ENCODE data around the gene ADORA1. TPM values are rescaled to one million over a fixed set of nuclear protein-coding genes. Genes with fewer than 3 reads are reported as not detected.

The ADORA1 gene
- total RNA-seq, 1 donor from 2014 or later = 0.28 TPM

DNA sequence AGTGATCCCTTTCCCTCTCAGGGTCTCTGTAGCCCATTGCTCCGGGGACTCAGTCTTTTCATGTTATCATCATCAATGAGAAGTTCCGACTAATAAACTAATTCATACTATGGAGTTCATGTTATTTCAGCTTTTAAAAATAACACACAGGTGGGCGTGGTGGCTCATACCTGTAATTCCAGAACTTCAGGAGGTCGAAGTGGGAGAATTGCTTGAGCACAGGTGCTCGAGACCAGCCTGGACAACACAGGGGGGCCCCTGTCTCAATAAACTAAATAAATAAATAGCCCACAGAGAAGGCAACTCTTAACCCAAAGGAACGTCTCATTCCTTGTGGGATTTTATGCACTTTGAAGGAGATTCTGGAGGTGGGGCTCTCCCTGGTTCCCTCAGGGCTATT, 33.6 kb downstream of the ADORA1 start:
- no peak for ATAC-seq

DNA sequence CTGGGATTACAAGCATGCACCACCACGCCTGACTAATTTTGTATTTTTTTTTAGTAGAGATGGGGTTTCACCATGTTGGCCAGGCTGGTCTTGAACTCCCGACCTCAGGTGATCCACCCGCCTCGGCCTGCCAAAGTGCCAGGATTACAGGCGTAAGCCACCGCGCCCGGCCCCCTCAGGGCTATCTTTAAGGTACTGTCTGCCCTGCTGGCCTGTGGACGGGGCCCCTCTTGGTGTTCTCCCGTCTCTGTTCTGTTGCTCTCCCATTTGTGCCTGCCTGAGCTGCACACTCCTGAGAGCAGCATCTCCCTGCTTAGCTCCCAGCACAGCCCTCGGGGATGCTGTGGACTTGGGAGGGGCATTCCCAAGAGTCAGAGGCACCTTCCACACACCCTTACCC, 34.2 kb downstream of the ADORA1 start:
- ATAC-seq = no peak

DNA sequence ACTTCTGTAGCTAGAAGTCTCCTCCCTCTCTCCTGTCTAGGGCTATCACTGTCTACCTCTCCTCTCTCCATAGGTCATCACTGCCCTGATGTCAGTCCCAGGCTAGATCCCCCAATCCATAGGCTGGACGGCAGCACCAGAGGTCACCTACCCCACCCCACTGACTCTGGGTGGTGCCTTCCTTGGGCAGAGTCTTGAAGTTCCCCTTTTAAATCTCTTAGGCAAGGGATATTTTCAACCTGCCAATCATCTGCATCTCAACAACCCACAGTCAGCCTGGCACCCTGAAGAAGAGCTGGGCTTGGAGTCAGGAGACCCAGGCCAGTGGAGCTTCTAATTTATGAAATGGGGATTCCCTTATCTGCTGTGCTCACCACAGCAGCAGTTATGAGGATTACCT, 34.9 kb downstream of the ADORA1 start:
- no peak for ATAC-seq

DNA sequence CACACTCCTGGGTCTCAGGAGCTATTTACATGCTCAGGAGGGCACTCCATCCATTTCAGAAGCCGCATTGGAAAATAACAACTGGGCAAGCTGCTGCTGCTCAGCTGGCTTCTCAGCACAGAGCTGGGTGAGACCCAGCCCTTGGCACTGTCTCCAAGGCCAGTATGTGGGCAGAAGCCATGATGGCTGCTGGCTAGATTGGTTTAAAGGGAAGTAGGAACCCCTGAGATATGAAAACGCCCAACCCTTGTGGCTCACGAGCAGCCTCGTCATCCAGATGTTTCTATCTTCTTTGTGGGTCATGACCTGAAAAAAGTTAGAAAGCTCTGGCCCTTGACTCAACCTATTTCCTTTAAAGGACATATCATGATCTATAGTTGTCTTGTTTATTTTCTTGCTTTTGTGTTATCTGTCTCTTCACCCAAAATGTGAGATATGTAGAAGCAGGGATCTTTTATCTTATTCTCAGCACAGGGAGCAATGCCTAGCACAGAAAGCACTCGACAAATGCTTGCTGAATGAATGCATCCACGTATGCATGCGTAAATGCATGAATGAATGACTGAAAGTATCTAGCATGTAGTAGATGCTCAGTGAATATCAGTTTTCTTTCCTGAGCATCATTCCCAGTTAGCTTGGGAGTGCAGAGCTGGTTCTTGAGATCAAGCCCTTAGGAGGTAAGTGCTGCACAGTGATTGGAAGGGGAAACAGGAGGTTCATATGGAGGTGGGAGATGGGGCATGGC, 36.5 kb downstream of the ADORA1 start:
- no peak for ATAC-seq

DNA sequence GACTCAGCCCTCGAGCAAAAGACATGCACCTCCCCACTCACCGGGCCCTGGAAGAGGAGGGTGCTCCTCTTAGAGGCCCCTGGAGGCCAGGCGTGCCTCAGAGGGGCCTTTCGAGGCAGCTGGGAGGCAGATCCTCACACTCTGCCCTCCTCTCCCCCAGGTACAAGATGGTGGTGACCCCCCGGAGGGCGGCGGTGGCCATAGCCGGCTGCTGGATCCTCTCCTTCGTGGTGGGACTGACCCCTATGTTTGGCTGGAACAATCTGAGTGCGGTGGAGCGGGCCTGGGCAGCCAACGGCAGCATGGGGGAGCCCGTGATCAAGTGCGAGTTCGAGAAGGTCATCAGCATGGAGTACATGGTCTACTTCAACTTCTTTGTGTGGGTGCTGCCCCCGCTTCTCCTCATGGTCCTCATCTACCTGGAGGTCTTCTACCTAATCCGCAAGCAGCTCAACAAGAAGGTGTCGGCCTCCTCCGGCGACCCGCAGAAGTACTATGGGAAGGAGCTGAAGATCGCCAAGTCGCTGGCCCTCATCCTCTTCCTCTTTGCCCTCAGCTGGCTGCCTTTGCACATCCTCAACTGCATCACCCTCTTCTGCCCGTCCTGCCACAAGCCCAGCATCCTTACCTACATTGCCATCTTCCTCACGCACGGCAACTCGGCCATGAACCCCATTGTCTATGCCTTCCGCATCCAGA, 37.7 kb downstream of the ADORA1 start:
- ATAC-seq = no peak

DNA sequence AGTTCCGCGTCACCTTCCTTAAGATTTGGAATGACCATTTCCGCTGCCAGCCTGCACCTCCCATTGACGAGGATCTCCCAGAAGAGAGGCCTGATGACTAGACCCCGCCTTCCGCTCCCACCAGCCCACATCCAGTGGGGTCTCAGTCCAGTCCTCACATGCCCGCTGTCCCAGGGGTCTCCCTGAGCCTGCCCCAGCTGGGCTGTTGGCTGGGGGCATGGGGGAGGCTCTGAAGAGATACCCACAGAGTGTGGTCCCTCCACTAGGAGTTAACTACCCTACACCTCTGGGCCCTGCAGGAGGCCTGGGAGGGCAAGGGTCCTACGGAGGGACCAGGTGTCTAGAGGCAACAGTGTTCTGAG, 38.3 kb downstream of the ADORA1 start:
- ATAC-seq = no peak

DNA sequence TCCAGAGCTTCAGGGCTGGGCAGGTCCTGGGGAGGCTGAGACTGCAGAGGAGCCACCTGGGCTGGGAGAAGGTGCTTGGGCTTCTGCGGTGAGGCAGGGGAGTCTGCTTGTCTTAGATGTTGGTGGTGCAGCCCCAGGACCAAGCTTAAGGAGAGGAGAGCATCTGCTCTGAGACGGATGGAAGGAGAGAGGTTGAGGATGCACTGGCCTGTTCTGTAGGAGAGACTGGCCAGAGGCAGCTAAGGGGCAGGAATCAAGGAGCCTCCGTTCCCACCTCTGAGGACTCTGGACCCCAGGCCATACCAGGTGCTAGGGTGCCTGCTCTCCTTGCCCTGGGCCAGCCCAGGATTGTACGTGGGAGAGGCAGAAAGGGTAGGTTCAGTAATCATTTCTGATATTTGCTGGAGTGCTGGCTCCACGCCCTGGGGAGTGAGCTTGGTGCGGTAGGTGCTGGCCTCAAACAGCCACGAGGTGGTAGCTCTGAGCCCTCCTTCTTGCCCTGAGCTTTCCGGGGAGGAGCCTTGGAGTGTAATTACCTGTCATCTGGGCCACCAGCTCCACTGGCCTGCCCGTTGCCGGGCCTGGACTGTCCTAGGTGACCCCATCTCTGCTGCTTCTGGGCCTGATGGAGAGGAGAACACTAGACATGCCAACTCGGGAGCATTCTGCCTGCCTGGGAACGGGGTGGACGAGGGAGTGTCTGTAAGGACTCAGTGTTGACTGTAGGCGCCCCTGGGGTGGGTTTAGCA, 38.8 kb downstream of the ADORA1 start:
- ATAC-seq = peak; percentile 83

DNA sequence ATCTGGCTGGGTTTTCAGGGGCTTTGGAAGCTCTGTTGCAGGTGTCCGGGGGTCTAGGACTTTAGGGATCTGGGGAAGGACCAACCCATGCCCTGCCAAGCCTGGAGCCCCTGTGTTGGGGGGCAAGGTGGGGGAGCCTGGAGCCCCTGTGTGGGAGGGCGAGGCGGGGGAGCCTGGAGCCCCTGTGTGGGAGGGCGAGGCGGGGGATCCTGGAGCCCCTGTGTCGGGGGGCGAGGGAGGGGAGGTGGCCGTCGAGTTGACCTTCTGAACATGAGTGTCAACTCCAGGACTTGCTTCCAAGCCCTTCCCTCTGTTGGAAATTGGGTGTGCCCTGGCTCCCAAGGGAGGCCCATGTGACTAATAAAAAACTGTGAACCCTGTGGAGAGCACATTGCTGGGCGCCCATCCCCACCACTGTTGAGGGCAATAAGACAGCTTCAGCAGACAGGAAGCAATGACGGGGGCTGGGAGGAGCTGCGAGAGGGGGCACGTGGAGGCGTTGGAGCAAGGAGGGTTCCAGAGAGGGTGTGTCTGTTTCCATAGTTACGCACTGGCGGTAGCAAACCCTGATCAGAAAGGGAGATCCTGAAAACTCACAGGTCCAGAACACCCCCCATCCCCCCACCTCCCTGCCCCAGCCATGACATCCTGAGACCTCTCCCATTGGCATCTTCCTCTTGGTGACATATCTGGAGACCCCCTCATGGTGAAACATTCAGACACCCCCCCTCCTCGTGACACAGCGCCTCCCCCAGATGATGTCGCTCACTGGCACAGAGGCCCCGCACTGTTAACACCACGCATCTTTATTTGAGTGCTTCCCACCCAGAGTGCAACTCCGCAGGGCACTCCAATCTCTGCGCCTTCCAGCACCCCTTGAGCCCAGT, 39.7 kb downstream of the ADORA1 start:
- no peak for ATAC-seq

DNA sequence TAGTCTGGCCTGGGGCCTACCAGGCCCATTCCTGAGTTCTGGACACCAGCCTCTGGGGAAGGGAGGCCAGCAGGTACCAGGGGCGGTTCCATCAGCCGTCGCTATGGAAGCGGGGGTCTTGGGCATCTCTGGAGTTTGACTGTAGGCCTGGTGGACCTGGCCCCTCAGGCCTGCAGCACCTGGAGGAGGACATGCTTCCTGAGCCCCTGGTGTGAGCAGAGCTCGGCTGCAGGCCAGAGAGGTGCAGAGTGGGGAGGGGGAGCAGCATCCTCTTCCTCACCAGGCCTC, 40.3 kb downstream of the ADORA1 start:
- no peak for ATAC-seq

DNA sequence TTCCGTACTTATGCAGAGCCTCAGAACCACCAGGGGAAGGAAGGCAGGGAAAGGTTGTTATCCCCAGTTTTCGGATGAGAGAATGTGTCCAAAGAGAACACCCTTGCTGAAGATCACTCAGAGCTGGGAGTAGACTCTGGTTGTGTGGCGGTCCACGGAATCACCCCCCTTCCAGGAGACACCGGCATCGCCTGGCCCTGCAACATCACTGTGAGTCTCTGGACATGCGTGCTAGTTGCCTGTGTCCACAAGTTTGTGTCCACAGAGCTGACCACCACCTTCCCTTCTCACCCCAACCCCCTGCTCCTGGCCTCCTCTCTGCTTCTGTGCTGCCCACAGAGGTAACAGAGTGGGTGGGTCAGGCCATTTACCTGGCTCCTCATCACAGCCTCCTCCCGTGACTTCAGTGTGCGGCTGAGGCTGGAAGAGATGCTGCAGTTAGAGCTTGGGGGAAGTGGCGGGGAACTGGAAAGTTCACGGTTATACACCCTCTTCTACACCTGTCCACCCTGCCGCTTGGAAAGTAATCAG, 40.8 kb downstream of the ADORA1 start:
- no peak for ATAC-seq

DNA sequence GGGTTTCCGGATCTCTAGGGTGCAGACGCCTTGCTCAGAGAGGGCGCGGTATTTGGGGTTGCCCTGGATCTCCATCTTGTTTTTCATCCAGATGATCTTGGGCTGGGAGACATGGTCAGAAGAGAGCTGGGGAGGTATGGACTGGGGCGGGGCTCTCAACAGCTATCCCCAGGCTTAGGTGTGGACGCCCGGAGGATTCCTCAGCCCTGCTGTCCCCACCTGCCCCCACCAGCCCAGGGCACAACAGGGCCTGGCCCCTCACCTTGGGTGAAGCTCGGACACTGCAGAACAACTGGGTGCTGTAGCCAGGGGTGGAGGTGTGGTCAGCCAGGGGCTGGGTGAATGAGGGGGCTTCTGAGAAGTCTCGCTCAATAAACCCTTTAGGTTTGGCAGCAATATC, 41.5 kb downstream of the ADORA1 start:
- ATAC-seq = no peak

DNA sequence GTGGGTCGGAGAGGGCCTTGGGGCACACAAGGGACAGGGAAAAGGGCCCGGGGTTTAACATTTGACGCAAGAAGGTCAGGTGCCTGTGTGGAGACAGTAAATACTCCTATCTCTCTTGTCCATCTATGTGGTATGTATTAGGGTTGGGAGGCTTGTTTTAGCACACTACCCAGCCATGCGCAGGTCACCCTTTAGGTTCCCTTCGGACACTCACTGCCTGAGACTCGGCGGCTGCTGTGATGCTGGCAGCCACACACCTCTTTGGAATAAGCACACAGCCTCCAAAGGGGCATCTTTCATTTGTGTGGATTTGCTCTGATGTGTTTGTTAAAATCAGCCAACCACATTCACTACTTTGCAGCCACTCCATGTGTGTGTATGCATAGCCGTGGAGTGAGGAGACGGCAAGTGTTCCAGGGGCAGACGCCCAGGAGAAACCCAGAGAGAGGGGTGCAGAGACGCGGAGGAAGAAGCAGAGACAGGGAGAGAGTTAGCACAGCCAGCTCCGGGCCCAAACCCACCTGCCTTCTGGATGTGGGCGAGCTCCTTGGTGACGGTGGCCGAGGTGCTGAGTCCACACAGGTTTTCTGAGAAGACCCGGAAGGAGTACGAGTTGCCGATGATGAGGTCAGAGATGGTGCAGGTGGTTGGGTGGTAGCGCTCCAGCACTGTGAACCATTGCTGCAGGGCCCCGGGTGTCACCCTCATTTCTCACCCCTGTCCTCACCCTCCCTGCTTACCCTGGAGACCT, 42.4 kb downstream of the ADORA1 start:
- ATAC-seq = no peak

DNA sequence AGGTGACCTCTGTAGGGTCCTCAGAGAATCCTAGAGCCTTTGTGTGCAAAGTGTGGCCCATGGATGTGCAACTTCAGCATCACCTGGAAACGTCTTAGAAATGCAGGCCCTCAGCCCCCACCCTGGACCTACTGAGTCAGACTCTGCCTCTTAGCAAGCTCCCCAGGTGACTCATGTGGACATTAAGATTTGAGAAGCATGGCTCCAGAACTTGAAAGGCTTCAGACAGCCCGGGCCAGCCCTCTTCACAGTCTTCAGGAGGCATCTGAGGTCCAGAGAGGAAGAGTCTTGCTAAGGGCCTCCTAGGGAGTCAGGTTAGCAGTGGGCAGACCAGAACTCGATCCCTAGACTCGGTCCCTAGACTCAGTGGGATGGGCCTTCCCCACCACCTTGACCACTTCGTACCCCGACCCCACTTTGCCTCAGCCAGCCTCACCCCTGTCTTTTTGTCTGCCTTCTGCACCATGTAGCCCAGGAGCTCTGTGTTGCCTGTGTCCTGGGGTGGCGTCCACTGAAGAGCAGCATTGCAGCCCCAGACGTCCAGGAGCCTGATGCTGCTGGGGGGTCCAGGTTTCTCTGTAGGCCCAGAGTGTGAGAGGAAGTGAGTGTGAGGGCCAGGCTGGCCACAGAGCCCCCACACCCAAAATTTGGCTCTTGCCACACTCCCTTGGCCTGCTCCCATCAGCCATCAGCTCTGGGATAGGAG, 43.3 kb downstream of the ADORA1 start:
- no peak for ATAC-seq

DNA sequence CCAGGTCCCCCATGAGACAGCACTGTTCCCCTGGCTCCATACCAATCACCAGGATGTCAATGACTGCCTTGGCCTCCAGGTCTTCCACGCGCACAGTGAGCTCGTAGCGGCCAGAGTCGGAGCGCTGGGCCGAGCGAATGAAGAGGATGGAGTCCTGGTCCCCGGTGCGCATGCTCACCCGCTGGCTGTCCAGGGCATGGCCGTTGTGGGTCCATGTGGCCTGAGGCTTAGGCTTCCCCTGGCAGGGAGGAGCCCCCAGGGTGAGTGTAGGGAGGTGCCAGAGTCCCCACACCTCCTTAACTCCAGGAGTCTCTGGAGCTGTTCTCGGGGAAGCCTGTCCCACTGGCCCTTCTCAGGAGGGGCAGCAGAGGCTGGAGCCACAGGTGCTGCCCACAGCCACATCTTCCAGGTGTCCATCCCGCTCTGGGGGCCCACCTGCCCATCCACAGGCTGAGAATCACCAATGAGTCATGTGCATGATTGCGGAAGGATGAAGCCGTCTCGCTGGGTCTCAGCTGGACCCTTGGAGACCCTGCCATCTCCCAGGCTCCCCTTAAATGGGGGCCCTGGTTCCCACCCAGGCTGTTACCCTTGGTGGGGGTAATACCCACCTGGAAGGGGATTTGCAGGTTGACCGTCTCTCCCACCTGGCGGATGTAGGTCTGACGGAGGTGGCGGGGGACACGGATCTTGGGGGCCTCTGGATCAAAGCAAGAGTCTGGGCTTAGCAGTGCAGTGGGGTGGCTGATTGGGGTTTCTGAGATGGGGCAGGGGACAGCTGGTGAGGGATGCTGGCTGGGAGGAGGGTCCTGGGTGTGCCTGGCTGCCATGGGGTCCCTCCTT, 44.0 kb downstream of the ADORA1 start:
- ATAC-seq = no peak

DNA sequence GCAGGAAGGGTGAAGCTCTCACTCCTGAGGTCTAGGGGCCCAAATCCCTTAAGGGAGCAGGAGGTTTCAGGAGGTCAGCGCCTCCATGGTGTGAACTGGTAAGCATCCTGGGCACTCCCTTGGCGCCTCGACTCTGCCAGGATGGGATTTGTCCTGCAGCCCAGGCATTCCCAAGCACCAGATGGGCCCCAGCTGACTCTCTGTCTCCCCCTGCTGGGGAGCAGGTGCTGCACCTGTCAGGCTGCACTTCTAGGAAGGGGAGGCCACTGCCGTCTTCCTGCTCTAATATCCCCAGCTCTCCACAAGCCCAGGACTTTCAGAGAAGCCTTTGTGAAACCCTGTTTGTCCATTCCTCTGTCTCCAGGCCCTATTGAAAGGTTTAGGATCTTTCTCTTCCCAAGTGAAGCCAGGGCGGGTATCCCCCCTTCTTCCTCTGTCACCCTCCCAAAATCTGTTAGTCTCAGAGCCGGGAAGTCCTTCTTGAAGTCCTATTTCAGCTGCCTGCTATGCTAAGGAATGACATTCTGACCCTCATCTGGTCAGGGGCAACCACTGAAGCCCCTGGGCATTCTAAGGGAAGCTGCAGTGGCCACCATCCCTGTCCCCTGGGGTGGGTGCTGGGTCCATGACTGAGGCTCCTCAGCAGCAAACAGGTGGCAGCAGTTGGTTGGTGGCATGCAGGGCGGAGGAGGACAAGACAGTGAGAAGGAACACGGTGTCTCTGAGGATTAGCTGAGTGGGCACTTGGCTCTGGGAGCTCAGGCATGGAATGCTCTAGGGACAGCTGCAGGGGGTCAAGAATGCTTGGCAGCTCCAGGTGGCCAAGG, 44.9 kb downstream of the ADORA1 start:
- ATAC-seq = peak; percentile 70

DNA sequence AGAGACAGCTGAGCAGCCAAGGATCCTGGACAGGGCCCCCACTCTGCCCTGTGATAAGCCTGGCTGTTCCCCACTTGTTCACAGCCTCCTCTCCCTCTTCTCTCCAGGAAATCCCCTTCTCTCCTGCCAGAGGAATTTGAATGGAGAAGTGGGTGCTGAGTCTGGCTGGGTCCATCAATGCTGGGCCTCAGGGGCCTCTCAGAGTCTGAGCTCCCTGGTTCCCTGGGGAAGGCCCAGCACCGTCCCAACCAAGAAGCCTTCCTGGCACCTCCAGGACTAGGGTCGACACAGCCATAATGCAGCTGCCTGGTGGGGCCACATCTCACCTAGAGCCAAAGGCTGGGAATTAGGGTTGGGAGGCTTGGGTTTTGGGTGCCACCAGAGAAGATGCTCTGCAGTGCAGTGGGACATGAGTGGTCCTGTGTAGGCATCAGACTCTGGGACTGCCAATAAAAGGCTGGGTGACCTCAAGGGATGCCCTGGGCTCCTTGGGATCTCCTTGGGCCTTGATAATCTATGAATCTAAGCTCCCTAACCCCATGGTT, 45.6 kb downstream of the ADORA1 start:
- ATAC-seq = no peak

DNA sequence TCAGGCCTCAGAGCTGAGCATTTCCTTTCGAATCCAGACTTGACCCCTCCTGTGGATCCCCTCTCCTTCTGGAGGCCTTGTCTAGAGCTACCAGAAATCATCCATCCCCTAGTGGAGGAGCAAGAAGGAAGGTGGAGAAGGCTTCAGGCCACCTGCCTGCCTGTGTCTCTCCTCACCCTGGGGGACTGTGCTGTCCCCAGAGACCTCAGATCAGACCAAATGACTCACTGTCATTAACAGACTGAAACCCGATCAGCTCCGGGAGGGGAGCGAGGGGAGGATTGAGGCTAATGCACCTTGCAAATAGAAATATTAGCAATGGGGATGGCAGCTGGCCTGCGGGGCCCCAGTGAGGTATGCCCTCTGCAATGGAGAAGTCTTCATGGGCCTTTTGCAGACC, 46.0 kb downstream of the ADORA1 start:
- no peak for ATAC-seq

DNA sequence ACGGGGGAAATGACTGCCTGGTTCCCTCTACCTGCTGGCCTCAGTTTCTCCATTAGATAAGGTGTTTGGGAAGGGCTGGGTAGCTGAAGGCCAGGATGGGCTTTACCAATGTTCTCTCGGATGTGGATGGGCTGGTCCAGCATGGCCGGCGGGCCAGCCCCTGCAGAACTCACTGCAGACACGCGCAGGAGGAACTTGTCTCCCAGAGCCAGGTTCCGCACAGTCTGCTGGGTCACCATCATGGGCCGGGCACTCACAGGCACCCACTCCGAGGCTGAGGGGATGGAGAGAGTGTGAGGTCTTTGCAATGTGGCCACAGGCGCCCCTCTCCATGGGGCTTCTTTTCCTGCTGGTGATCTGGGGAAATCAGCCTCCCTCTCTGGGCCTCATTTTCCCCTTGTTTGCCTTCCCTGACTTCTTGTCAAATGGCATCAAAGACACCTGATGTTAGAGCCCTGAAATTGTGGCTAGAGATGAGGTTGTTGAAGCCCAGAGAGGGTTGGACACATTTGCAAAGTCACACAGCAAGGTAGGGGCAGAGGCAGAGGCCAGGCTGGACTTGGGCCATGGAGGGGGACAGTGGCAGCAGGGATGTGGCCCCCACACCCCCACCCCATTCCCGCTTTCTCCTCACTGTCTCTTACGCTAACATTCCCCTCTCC, 46.9 kb downstream of the ADORA1 start:
- ATAC-seq = no peak
